HG03108 (cell line): Measurements from ENCODE around the gene SOD1.

ENCODE experiments used
- ATAC-seq: cut with Tn5 transposase; IDR thresholded peaks from one replicate; pipeline ENCODE4 v1.9.1; 2021; ENCODE audit warnings: moderate library complexity; ENCODE audit not compliant: unreplicated experiment

SOD1 gene

GRCh38 chr21:31678478-31678877 lies 19.0 kb downstream of the SOD1 start:
- ATAC-seq: no peak

- no peak for ATAC-seq
Observed at GRCh38 chr21:31682620-31683019, 23.1 kb downstream of the SOD1 start.

DNA sequence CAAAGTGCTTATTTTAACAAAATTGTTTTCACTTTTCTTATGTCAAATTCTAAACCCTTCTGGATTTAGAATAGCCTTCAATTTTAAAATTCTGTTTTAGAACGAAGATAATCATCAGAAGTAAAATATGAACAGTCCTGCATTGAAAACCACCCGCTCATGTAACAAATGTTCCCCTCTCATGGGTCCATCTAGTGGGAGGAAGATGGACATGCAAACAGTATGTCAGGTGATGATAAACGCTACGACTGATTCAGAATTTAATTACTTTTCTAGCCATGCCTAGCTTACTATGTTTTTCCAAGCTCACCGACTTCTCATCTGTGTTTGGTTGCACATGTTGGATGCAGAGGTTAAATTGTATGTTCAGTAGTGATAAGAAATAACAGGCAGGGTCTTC lies 23.5 kb downstream of the SOD1 start:
- ATAC-seq: no peak

- no peak for ATAC-seq
Observed at GRCh38 chr21:31684918-31685317, 25.4 kb downstream of the SOD1 start.

GRCh38 chr21:31686272-31686915 lies 26.9 kb downstream of the SOD1 start:
- ATAC-seq: no peak

GRCh38 chr21:31687108-31687507 lies 27.6 kb downstream of the SOD1 start:
- no peak for ATAC-seq

DNA sequence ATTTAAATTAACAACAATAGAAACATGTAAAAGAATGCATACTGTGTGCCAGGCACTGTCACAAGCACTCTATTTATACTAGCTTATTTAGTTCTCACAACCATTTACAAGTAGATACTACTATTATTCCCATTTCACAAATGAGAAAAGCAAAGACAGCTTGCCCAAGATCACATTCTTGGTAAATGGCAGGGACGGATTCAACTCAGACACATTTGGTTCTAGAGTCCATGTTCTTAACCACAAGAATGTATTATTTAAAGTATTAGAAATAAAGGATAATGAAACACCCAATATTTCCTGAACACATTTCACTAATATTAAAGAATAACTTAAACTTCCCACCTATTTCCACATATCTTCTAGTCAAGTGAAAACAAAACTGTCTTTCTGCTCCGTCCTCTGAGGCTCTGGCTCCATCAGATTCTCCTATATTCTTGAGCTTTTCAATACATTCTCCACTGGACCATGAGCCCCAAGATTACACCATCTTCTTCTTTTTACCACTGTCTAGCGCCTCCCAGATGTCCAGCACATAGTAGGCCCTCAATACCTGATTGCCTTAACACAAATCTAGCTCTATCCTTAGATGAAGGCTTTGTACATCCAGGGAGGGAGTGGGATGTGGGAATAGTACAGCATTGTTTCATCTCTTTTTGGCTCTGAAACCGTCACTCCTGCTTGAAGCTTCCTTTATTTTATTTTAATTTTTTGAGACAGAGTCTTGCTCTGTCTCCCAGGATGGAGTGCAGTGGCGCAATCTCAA lies 29.3 kb downstream of the SOD1 start:
- no peak for ATAC-seq

- no peak for ATAC-seq
Observed at GRCh38 chr21:31693222-31693621, 33.7 kb downstream of the SOD1 start.

- no peak for ATAC-seq
Observed at GRCh38 chr21:31696424-31696823, 36.9 kb downstream of the SOD1 start.

DNA sequence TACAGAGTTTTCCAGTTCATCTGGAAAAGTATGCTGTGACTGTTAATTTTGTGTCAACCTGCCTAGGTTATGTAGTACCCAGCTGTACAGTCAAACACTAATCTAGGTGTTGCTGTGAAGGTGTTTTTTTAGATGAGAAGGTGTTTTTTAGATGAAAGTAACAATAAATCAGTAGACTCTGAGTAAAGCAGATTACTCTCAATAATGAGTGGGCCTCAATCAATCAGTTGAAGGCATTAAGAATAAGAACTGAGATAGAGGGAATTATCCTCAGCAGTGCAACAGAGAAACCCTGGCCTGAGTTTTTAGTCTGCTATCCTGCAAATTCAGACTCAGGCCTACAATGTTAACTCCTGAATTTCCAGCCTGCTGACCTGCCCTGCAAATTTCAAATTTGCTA lies 39.0 kb downstream of the SOD1 start:
- ATAC-seq: no peak

GRCh38 chr21:31700040-31700439 lies 40.5 kb downstream of the SOD1 start:
- ATAC-seq: no peak

GRCh38 chr21:31706562-31706961 lies 47.1 kb downstream of the SOD1 start:
- ATAC-seq: no peak

GRCh38 chr21:31707499-31707898 lies 48.0 kb downstream of the SOD1 start:
- ATAC-seq: no peak

DNA sequence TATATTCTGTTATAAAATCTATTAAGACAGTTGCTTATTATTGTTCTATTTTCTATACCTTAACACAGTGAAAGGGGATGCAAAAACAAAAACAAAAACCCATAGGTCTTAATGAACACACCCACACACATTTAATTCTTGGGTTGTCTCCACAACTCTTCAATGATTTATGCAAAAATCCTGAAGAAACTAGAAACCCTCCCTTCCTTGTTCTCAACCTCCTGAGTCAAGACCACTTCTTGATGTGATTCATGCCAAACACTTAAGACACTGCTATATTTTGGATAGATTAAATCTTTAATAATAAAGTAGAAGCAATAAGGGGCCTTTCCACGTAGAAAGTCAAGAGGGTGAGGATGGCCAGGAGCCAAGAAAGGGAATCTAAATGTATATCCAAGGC lies 49.0 kb downstream of the SOD1 start:
- no peak for ATAC-seq

- ATAC-seq: no peak
Observed at GRCh38 chr21:31710586-31710985, 51.1 kb downstream of the SOD1 start.

DNA sequence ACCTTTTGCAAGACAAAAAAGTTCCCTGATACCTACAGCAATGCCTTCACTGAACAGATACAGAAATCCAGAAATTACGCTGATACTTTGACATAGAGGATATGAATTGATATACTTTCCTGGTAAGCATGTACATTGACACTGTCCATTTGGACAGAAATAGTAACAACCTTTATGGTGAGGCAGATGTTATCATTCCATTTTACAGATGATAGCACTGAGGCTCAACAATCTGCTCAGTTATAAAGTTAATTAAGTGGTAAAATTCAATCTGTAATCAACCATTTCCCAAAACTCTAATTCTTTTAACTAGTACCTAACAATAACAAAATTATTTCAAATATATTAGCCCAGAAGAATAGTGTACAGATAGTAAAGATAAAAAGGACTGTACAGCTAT lies 51.8 kb downstream of the SOD1 start:
- ATAC-seq: no peak

DNA sequence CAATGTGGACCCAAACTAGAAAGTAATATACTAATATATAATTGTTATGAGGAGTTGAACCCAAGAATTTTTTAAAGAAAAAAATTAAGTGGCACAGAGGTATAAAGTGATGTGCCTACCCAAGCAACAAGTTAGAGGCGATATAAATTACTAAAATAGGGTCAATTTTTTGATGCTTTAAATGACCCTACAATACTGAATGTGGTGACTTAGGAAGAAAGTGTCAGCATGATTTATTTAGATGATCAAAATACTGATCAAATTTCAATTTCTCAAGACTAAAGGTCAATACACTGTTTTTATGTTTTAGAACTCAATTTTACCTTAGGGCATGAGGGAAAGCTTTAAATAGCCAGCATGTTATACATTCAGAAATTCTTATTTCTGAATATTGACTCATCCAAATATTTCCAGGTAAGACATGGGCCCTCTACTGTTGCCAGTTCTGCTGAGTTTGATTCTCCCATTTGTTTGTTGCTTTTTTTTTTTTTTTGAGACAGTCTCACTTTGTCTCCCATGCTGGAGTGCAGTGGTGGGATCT lies 52.3 kb downstream of the SOD1 start:
- ATAC-seq: no peak

GRCh38 chr21:31713115-31713514 lies 53.6 kb downstream of the SOD1 start:
- no peak for ATAC-seq

DNA sequence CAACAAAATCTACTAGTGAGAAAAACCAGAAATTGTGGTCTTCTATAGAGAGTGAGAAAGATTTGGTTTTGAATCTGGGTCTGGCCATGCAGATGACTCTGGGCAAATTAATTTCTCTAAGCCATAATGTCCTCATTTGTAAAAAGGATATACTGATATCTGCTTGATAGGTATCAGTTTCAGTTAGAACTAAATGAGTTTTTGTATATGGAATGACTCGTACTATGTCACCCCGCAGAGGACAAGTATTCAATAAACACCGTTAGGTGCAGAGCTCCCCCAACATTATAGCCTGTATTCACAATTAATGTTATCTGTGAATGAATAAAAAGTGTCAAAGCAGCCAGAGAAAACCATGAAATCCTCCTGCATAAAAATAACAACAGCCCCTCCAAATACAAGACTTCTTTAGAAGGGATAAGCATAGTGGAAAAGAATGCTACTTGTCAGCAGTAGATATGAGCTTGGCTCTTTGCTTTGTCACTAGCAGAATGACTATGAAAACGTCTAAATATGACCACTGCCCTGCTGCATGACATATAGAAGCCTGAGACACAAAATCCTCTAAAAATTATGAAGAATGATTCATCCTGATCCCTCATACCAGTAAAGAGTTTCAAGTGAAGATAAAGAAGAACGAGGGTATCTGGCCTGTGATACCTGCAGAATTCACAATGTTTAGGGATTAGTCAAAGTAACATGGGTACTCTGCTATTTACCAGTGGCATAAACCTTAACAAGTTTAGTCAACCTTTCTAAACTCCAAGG lies 54.7 kb downstream of the SOD1 start:
- peak; percentile 47 for ATAC-seq

DNA sequence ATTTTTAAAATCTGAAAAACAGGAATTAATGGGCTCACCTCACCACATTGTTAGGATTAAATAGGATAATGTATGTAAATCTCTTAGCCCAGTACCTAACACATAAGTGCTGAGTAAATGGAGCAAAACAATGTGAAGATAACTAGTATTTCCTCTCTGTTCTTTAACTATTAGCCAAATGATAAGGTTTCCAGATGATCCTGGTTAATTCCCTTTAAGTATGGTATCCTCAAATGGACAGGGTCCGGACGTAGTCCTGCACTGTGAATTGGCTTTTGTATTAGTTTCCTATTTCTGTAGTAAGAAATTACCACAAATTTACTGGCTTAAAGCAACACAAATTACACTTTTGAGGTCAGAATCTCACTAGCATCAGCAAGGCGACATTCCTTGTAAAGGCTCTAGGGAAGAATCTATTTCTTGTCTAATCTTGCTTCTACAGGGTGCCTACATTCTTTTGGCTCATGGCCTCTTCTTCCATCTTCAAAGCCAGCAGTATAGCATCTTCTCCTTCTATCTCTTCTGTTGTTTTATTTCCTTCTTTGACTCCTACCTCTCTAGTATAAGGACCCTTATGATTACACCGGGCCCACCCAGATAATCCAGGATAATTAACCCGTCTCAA lies 55.4 kb downstream of the SOD1 start:
- ATAC-seq: no peak

GRCh38 chr21:31716106-31716505 lies 56.6 kb downstream of the SOD1 start:
- ATAC-seq: no peak
